NT2/D1 (cell line): ENCODE data around the gene TNFRSF8.

ENCODE experiments used
- SUZ12 ChIP-seq: IDR thresholded peaks from 2 replicates; pipeline ENCODE4 v1.6.1; 2011; ENCODE audit not compliant: insufficient read length, insufficient read depth; ENCODE audit errors: extremely low read depth
- ZNF274 ChIP-seq: IDR thresholded peaks from 2 replicates; pipeline ENCODE4 v1.6.1; 2011; ENCODE audit warnings: mild to moderate bottlenecking, low read depth, low read length

GRCh38 chr1:12034381-12034801 lies 28.7 kb upstream of the TNFRSF8 start:
- no peak for TF ChIP-seq ZNF274
- no peak for TF ChIP-seq SUZ12
